ENCODE data around the gene SLC45A3. TPM values are rescaled to one million over a fixed set of nuclear protein-coding genes. Genes with fewer than 3 reads are reported as not detected.

The SLC45A3 gene
- total and polyA plus RNA-seq, 2 of the 8 experiments (the other 6 are each of a cell fraction or from before 2014, with no cell fraction given): 13.0 to 14.3 TPM

- WGBS, 2 experiments (ENCODE audit: extremely low coverage in 1 of 2, insufficient coverage in 1 of 2, insufficient read length in 1 of 2, insufficient replicate concordance in 2 of 2, low coverage in 1 of 2, low lambda C conversion rate in 2 of 2, missing lambda C conversion rate in 1 of 2): 19% methylated on average over 13 of the region's 13 CpGs; no CpG with 5 or more reads in 1 of the 2 experiments
- Histone ChIP-seq H2BK20ac (ENCODE audit: low read length) (peak overlapping the region; percentile 90), H3K56ac (replicated peaks; ENCODE audit: insufficient read length, low read depth, low read length) (peak overlapping the region; percentile 52), H3K4me1 (replicated peaks in 1 of 4; ENCODE audit: control insufficient read depth in 3 of 4, insufficient read depth in 4 of 4, low read length in 3 of 4) (peaks cover 17 to 53% (median 42%) of the 10 kb centered on the region in 4 experiments), H3K4me2 (ENCODE audit: insufficient read depth in 1 of 2, low read depth in 2 of 2, low read length in 2 of 2) (peak overlapping the region; percentile 64 to 77), H3K27me3 (replicated peaks in 1 of 4; ENCODE audit: control insufficient read depth in 3 of 4, extremely low read depth in 1 of 4, insufficient read depth in 3 of 4, low read length in 3 of 4) (no peaks in the 10 kb centered on the region), H3K79me1 (ENCODE audit: low read depth, low read length) (peaks cover 15% of the 10 kb centered on the region), H4K20me1 (replicated peaks in 1 of 2; ENCODE audit: control insufficient read depth in 1 of 2, insufficient read depth in 2 of 2, low read length in 2 of 2) (no peaks in the 10 kb centered on the region), H3K36me3 (ENCODE audit: control insufficient read depth in 2 of 4, insufficient read depth in 4 of 4, low read length in 3 of 4) (no peaks in the 10 kb centered on the region), H3K27ac (ENCODE audit: low read depth, low read length) (peak overlapping the region; percentile 81), H3K9me3 (ENCODE audit: insufficient read depth in 2 of 2, low read depth in 1 of 2, low read length in 1 of 2) (no peaks in the 10 kb centered on the region), H3K4ac (replicated peaks; ENCODE audit: insufficient read length, low read depth, low read length) (peak overlapping the region; percentile 24), H3K18ac (ENCODE audit: extremely low read depth, low read length) (peak overlapping the region; percentile 96), H4K5ac (ENCODE audit: insufficient read length, low read depth, low read length) (peak overlapping the region; percentile 92), H3K14ac (ENCODE audit: insufficient read length) (no peak overlapping the region), H2BK5ac (ENCODE audit: low read depth, low read length) (peak overlapping the region; percentile 95), H3K79me2 (ENCODE audit: control insufficient read depth in 1 of 2, insufficient read depth in 2 of 2, low read length in 2 of 2) (peaks cover 0 to 46% of the 10 kb centered on the region in 2 experiments; a peak in 2 of 4 replicates), H2BK15ac (ENCODE audit: low read length) (peak overlapping the region; percentile 99), H3K23me2 (ENCODE audit: low read depth, low read length) (no peaks in the 10 kb centered on the region), H2AK5ac (ENCODE audit: low read depth, low read length) (peak overlapping the region; percentile 93), H2BK120ac (replicated peaks; ENCODE audit: low read depth, low read length) (peak overlapping the region; percentile 34), H4K8ac (ENCODE audit: extremely low read depth, insufficient read depth, low read length) (peak overlapping the region; percentile 60; the same call in 1 of the 2 replicates), H3K4me3 (ENCODE audit: extremely low read depth in 1 of 4, insufficient read depth in 2 of 4, low read depth in 3 of 4, low read length in 4 of 4) (peak overlapping the region in 3 of 4 experiments; percentile 14 to 49 (median 32); a peak in 6 of 8 replicates), H2AFZ (ENCODE audit: low read length) (no peak overlapping the region), H4K91ac (replicated peaks; ENCODE audit: insufficient read length, low read length) (peak overlapping the region; percentile 56), H2BK12ac (ENCODE audit: low read depth, low read length) (peak overlapping the region; percentile 100), H3K9ac (replicated peaks in 1 of 4; ENCODE audit: extremely low read depth in 1 of 4, low read depth in 3 of 4, low read length in 3 of 4) (peak overlapping the region in 2 of 4 experiments; percentile 43 to 48; a peak in 4 of 7 replicates), H3K23ac (ENCODE audit: insufficient read length) (no peak overlapping the region)
- DNase-seq (ENCODE audit: low read depth in 1 of 2, low spot score in 2 of 2): peak in 1 of 2 experiments; percentile 70
- ChIA-PET POLR2A (ENCODE audit: partially characterized antibody) (interaction anchor here (0.9 to 19.3 kb wide), 12 partner anchors 9 to 78 kb away, joined by 3 to 241 read pairs (median 4); partner anchors contain the start of gene SLC45A3), CTCF (ENCODE audit: partially characterized antibody) (interaction anchor here (0.6 to 18.5 kb wide), 11 partner anchors 8 to 274 kb away, joined by 3 to 856 read pairs (median 5); partner anchors contain the start of gene SLC45A3)
- FAIRE-seq: no peak
- TF ChIP-seq RBBP5 (IDR thresholded peaks at IDR 0.05; ENCODE audit: borderline replicate concordance, low read depth, low read length) (peak; percentile 80; the same call in 1 of the 2 replicates), CTBP2 (IDR thresholded peaks at IDR 0.05; ENCODE audit: borderline replicate concordance, insufficient read depth, insufficient read length, low read length) (peak; percentile 54), ZNF274 (IDR thresholded peaks at IDR 0.05; ENCODE audit: borderline replicate concordance, extremely low read depth, low read length) (no peak), BRCA1 (IDR thresholded peaks at IDR 0.05; ENCODE audit: low read depth, low read length) (no peak), RXRA (IDR thresholded peaks at IDR 0.05; ENCODE audit: insufficient read depth, low read depth, low read length) (no peak), MAX (IDR thresholded peaks at IDR 0.05) (peak; percentile 45; the same call in 1 of the 2 replicates), SP1 (IDR thresholded peaks at IDR 0.05; ENCODE audit: low read depth, low read length) (no peak), POLR2AphosphoS5 (IDR thresholded peaks at IDR 0.05; ENCODE audit: low read depth, low read length) (no peak), SP4 (IDR thresholded peaks at IDR 0.05; ENCODE audit: low read length) (no peak), ASH2L (IDR thresholded peaks at IDR 0.05; ENCODE audit: low read length) (peak; percentile 91)
- TF ChIP-seq, protein P1, sequence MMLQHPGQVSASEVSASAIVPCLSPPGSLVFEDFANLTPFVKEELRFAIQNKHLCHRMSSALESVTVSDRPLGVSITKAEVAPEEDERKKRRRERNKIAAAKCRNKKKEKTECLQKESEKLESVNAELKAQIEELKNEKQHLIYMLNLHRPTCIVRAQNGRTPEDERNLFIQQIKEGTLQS (IDR thresholded peaks at IDR 0.05; ENCODE audit: insufficient read depth, low read depth, low read length): no peak
These were observed 9.5 kb downstream of the SLC45A3 start for GRCh38 chr1:205670611-205671430.

All from H1 (cell line).